Measurements from ENCODE around the gene ARSJ.
"Not testable (repeated sequence)": the region's sequence is repeated elsewhere in the genome, so short reads cannot be mapped to it uniquely, and the experiment has no call there.

The ARSJ gene

DNA sequence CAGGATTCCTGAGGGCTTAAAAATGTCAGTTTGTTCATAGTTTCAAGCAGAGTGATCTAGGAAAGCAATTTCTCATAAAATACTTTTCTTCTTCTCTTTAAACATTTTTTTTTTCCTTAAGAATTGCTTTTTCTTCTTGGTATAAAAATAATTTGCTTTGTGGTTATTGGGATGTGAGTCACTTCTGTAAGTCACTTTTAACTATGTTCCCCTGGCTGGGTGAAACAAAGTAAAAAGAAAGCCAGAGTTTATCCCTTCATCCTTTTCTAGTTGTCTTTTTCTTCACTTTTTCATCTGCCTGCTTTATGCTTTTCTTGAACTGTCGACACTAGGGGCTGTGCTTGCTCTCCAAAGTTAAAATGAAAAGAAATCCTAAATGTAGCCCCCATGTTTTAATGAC is 33.5 kb downstream of the ARSJ start:
- H3K36me3 ChIP-seq (ENCODE audit: control insufficient read depth, insufficient read depth, low read length): no peaks in the 10 kb centered on the region
- no peaks in the 10 kb centered on the region for H3K9me3 ChIP-seq (ENCODE audit: control insufficient read depth, low read length)
- H3K4me3 ChIP-seq (ENCODE audit: insufficient read depth, low read depth, low read length, poor library complexity, severe bottlenecking): no peak overlapping the region
- no peak overlapping the region for H3K27ac ChIP-seq (ENCODE audit: insufficient read depth, low read length, poor library complexity, severe bottlenecking)
- no peak for DNase-seq
- H3K27me3 ChIP-seq (replicated peaks; ENCODE audit: control insufficient read depth, insufficient read depth, low read length, poor library complexity, severe bottlenecking): no peaks in the 10 kb centered on the region
- H3K4me1 ChIP-seq (ENCODE audit: control insufficient read depth, insufficient read depth, low read length, poor library complexity, severe bottlenecking): no peaks in the 10 kb centered on the region

DNA sequence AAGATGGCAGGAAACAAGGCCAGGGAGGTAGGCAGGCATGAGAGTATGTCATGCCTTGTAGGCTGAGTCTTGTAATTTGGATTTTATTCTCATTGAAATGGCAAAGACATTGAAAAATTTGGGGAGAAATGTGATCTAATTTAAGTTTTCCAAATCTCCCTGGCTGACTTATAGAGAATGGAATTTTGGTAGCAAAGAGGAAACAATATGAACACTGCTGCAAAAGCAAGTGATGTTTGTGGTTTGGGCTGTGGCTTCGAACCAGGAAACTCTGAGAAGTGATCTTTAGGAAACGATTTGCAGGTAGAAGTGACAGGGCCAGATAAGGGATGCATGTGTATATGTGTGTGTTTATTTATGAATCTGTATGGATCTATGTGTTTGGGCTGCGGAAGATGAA is 35.6 kb downstream of the ARSJ start:
- Histone ChIP-seq H3K4me1 (ENCODE audit: control insufficient read depth, insufficient read depth, low read length, poor library complexity, severe bottlenecking) (no peaks in the 10 kb centered on the region), H3K27ac (ENCODE audit: insufficient read depth, low read length, poor library complexity, severe bottlenecking) (no peak overlapping the region), H3K4me3 (ENCODE audit: insufficient read depth, low read depth, low read length, poor library complexity, severe bottlenecking) (no peak overlapping the region), H3K27me3 (replicated peaks; ENCODE audit: control insufficient read depth, insufficient read depth, low read length, poor library complexity, severe bottlenecking) (no peaks in the 10 kb centered on the region), H3K9me3 (ENCODE audit: control insufficient read depth, low read length) (no peaks in the 10 kb centered on the region), H3K36me3 (ENCODE audit: control insufficient read depth, insufficient read depth, low read length) (no peaks in the 10 kb centered on the region)
- no peak for DNase-seq

DNA sequence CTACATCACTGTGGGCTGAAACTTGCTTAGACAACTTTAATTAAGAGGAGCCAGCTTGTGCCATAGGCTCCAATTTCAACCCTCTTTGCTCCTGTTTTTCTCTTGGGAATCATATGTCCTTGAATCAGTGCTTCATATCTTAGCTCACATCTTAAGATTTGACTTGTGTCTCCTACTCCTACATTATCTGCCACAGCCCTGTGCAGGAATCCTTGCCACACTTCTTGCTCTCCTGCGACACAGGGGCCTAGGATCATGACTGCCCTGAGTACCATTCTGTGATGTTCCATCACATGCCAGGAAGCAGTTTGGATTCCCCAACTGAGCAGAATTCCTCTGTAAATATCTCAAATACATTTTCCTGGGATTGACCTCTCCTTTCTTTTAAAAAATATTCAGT is 36.4 kb downstream of the ARSJ start:
- Histone ChIP-seq H3K36me3 (ENCODE audit: control insufficient read depth, insufficient read depth, low read length) (no peaks in the 10 kb centered on the region), H3K4me1 (ENCODE audit: control insufficient read depth, insufficient read depth, low read length, poor library complexity, severe bottlenecking) (no peaks in the 10 kb centered on the region), H3K9me3 (ENCODE audit: control insufficient read depth, low read length) (no peaks in the 10 kb centered on the region), H3K27ac (ENCODE audit: insufficient read depth, low read length, poor library complexity, severe bottlenecking) (no peak overlapping the region), H3K27me3 (replicated peaks; ENCODE audit: control insufficient read depth, insufficient read depth, low read length, poor library complexity, severe bottlenecking) (no peaks in the 10 kb centered on the region), H3K4me3 (ENCODE audit: insufficient read depth, low read depth, low read length, poor library complexity, severe bottlenecking) (no peak overlapping the region)
- no peak for DNase-seq

DNA sequence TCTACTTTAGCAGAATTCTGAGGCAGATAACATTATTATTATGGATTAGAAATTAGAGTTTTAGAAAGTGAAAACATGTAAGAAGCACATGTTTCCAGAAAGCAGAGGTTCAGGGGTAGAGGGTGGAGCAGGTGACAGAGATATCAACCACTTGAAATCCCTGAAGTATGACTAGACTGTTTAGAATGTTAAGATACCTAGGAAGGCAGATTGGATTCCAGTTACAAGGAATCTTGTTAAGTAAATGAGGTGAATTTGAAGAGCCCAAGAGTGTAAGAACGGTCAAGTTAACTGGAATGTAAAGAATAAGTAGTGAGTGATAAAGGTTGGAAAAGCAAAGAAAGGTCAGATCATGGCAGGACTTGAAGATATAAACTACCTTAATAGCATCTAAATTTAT is 37.6 kb downstream of the ARSJ start:
- Histone ChIP-seq H3K36me3 (ENCODE audit: control insufficient read depth, insufficient read depth, low read length) (no peaks in the 10 kb centered on the region), H3K4me3 (ENCODE audit: insufficient read depth, low read depth, low read length, poor library complexity, severe bottlenecking) (no peak overlapping the region), H3K4me1 (ENCODE audit: control insufficient read depth, insufficient read depth, low read length, poor library complexity, severe bottlenecking) (no peaks in the 10 kb centered on the region), H3K27me3 (replicated peaks; ENCODE audit: control insufficient read depth, insufficient read depth, low read length, poor library complexity, severe bottlenecking) (no peaks in the 10 kb centered on the region), H3K9me3 (ENCODE audit: control insufficient read depth, low read length) (no peaks in the 10 kb centered on the region), H3K27ac (ENCODE audit: insufficient read depth, low read length, poor library complexity, severe bottlenecking) (no peak overlapping the region)
- no peak for DNase-seq

DNA sequence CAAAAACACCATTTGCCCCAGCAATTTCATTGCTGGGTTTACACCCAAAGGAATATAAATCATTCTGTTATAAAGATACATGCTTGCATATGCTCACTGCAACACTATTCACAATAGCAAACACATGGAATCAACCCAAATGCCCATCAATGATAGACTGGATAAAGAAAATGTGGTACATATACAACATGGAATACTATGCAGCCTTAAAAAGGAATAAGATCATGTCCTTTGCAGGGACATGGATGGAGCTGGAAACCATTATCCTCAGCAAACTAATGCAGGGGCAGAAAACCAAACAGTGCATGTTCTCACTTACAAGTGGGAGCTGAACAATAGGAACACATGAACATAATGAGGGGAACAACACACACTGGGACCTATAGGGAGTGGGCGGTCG is 39.3 kb downstream of the ARSJ start:
- not testable (repeated sequence) for H3K4me3 ChIP-seq (ENCODE audit: insufficient read depth, low read depth, low read length, poor library complexity, severe bottlenecking); H3K9me3 ChIP-seq (ENCODE audit: control insufficient read depth, low read length); DNase-seq; H3K27me3 ChIP-seq (replicated peaks; ENCODE audit: control insufficient read depth, insufficient read depth, low read length, poor library complexity, severe bottlenecking); H3K4me1 ChIP-seq (ENCODE audit: control insufficient read depth, insufficient read depth, low read length, poor library complexity, severe bottlenecking); H3K36me3 ChIP-seq (ENCODE audit: control insufficient read depth, insufficient read depth, low read length); H3K27ac ChIP-seq (ENCODE audit: insufficient read depth, low read length, poor library complexity, severe bottlenecking)

DNA sequence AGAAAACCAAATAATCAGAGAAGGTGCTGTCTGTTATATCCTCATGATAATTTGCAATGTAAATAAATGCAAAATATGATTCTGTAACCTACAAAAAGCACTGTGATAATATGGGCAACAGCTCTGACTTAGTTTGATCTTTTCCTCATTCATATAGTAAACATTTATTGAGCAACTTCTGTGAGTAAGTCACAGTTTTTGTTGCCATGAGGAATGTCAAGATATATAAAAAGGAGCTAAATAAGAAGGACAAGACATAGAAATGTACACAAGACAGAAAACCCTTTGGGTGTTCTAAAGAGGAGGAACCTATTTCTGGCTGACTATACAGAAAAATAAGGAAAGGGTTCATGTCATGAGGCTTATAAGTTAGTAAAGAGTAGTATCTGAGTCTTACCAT is 44.3 kb downstream of the ARSJ start:
- DNase-seq: no peak

DNA sequence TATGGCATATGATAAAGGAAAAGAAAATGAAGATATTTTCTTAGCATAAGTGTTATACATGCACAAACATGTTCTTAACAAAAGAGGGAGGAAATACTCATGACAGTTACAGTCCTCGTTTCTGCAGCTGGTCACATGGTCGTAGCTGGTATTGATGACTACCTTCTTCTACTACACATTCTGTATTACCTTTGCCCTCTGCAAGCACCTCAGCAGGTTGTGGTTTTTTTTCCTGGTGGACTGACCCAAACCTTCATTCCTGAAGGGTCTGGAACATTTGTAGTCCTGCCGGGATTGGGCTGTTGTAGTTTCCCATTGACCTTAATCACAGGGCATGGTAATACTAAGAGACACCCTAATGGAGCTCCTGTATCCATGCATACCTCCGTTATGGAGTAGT is 54.7 kb downstream of the ARSJ start:
- DNase-seq; H3K4me3 ChIP-seq (ENCODE audit: insufficient read depth, low read depth, low read length, poor library complexity, severe bottlenecking); H3K9me3 ChIP-seq (ENCODE audit: control insufficient read depth, low read length); H3K27me3 ChIP-seq (replicated peaks; ENCODE audit: control insufficient read depth, insufficient read depth, low read length, poor library complexity, severe bottlenecking); H3K4me1 ChIP-seq (ENCODE audit: control insufficient read depth, insufficient read depth, low read length, poor library complexity, severe bottlenecking); H3K36me3 ChIP-seq (ENCODE audit: control insufficient read depth, insufficient read depth, low read length); H3K27ac ChIP-seq (ENCODE audit: insufficient read depth, low read length, poor library complexity, severe bottlenecking): not testable (repeated sequence)

More for the DNA sequence above, 44.3 kb downstream of the ARSJ start:
- H3K27ac ChIP-seq (ENCODE audit: insufficient read depth, low read length, poor library complexity, severe bottlenecking): no peak overlapping the region
- no peaks in the 10 kb centered on the region for H3K9me3 ChIP-seq (ENCODE audit: control insufficient read depth, low read length)
- H3K4me3 ChIP-seq (ENCODE audit: insufficient read depth, low read depth, low read length, poor library complexity, severe bottlenecking): no peak overlapping the region
- H3K36me3 ChIP-seq (ENCODE audit: control insufficient read depth, insufficient read depth, low read length): no peaks in the 10 kb centered on the region
- H3K27me3 ChIP-seq (replicated peaks; ENCODE audit: control insufficient read depth, insufficient read depth, low read length, poor library complexity, severe bottlenecking): no peaks in the 10 kb centered on the region
- no peaks in the 10 kb centered on the region for H3K4me1 ChIP-seq (ENCODE audit: control insufficient read depth, insufficient read depth, low read length, poor library complexity, severe bottlenecking)

DNA sequence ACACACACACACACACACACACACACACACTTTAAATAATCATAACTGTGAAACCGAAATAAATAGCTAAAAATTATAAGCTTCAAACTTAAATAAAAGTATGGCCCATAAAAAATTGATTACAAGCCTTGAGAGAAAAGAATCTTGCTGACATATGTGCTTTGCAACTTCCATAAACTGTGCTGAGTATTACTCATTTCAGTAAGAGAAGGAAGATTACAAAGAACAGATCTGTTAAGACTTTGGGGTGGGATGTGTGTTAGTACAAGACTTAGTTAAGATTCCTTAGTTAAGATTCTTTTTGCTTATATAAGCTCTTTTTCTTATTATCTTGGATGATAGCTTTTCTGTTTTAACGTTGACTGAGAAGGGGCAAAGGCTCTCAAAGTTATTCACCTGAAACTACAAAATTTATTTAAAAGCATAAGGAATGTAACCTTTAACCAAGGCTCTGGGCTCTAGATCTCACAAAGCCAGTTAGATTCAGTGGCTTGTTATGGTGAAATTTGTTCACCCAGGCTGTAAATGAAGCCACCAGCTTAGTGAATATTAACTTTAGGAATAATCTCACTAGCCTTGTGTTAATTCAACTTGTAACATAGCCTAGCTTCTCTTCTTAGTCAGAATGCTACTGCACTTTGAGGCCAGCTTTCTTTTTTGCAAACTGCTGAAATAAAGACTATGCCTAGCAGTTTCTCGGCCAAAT is 58.2 kb downstream of the ARSJ start:
- Histone ChIP-seq H3K27me3 (replicated peaks; ENCODE audit: control insufficient read depth, insufficient read depth, low read length, poor library complexity, severe bottlenecking) (no peaks in the 10 kb centered on the region), H3K36me3 (ENCODE audit: control insufficient read depth, insufficient read depth, low read length) (no peaks in the 10 kb centered on the region), H3K4me1 (ENCODE audit: control insufficient read depth, insufficient read depth, low read length, poor library complexity, severe bottlenecking) (no peaks in the 10 kb centered on the region), H3K9me3 (ENCODE audit: control insufficient read depth, low read length) (no peaks in the 10 kb centered on the region), H3K27ac (ENCODE audit: insufficient read depth, low read length, poor library complexity, severe bottlenecking) (no peak overlapping the region), H3K4me3 (ENCODE audit: insufficient read depth, low read depth, low read length, poor library complexity, severe bottlenecking) (no peak overlapping the region)
- DNase-seq: no peak

DNA sequence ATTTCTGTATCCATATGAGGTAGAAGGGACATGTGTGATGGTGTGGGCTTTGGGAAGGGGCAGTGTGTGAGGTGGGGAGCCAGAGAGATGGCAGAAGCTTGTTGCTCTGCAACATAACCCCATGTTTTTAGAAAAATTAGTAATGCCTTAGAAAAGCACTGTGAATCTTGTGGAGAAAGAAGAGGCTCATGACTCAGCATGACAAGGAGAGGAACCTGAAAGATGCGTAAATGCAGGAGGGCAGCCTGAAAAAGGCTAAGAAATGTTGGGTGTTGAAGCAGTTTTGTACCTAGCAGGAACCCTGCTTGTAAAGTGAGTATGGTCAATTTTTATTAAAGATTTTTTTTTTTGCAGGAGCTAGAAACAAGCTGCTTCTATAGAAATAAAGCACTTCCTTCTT is 59.8 kb downstream of the ARSJ start:
- Histone ChIP-seq H3K9me3 (ENCODE audit: control insufficient read depth, low read length) (no peaks in the 10 kb centered on the region), H3K36me3 (ENCODE audit: control insufficient read depth, insufficient read depth, low read length) (no peaks in the 10 kb centered on the region), H3K27me3 (replicated peaks; ENCODE audit: control insufficient read depth, insufficient read depth, low read length, poor library complexity, severe bottlenecking) (no peaks in the 10 kb centered on the region), H3K4me1 (ENCODE audit: control insufficient read depth, insufficient read depth, low read length, poor library complexity, severe bottlenecking) (no peaks in the 10 kb centered on the region), H3K27ac (ENCODE audit: insufficient read depth, low read length, poor library complexity, severe bottlenecking) (no peak overlapping the region), H3K4me3 (ENCODE audit: insufficient read depth, low read depth, low read length, poor library complexity, severe bottlenecking) (no peak overlapping the region)
- DNase-seq: no peak

DNA sequence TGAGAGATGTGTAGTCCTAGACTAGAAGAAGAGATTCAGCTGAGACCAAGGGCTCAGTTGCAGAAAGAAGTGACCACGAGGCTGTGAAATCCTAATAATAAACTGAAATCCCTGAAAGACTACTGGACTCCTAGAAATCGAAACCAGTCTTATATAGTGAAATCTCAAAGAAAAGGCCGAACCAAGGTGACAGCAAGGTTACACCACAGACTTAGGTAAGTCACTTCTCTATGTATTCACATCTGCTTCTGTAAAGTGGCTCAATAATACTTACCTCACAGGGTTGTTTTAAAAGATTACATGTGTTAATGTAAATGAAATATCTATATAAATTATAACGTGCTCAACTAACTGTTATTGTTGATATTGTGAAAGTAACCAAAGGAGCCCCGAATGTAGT is 60.3 kb downstream of the ARSJ start:
- Histone ChIP-seq H3K4me1 (ENCODE audit: control insufficient read depth, insufficient read depth, low read length, poor library complexity, severe bottlenecking) (no peaks in the 10 kb centered on the region), H3K27ac (ENCODE audit: insufficient read depth, low read length, poor library complexity, severe bottlenecking) (no peak overlapping the region), H3K9me3 (ENCODE audit: control insufficient read depth, low read length) (no peaks in the 10 kb centered on the region), H3K4me3 (ENCODE audit: insufficient read depth, low read depth, low read length, poor library complexity, severe bottlenecking) (no peak overlapping the region), H3K36me3 (ENCODE audit: control insufficient read depth, insufficient read depth, low read length) (no peaks in the 10 kb centered on the region), H3K27me3 (replicated peaks; ENCODE audit: control insufficient read depth, insufficient read depth, low read length, poor library complexity, severe bottlenecking) (no peaks in the 10 kb centered on the region)
- no peak for DNase-seq
